Measurements from ENCODE around the gene SGF29.
"Not testable (repeated sequence)": the region's sequence is repeated elsewhere in the genome, so short reads cannot be mapped to it uniquely, and the experiment has no call there.

GRCh38 chr16:28630905-28631304 lies 77.2 kb downstream of the SGF29 start:
- TF ChIP-seq REST (IDR thresholded peaks at IDR 0.05; ENCODE audit: insufficient replicate concordance, low read depth); CTCF (IDR thresholded peaks at IDR 0.05; ENCODE audit: insufficient read depth, low read length): not testable (repeated sequence)

Measured in HL-60 (cell line).